ENCODE data around the gene DNAAF8.

DNAAF8 gene

GRCh38 chr16:4788489-4788889 lies 54.2 kb downstream of the DNAAF8 start:
- H3K9ac ChIP-seq (ENCODE audit: low read depth, low read length): no peak overlapping the region
- no peak overlapping the region for H3K27ac ChIP-seq (ENCODE audit: low read depth, low read length)
- H3K36me3 ChIP-seq (ENCODE audit: control insufficient read depth, insufficient read depth, low read length): no peaks in the 10 kb centered on the region
- H3K4me3 ChIP-seq (ENCODE audit: low read depth, low read length): no peak overlapping the region
- no peaks in the 10 kb centered on the region for H3K27me3 ChIP-seq (ENCODE audit: control insufficient read depth, insufficient read depth, low read length)
- no peaks in the 10 kb centered on the region for H3K9me3 ChIP-seq (ENCODE audit: control insufficient read depth, insufficient read depth, low read length)
- H3K4me1 ChIP-seq (ENCODE audit: control insufficient read depth, insufficient read depth, low read length): peaks cover 10% of the 10 kb centered on the region

- Histone ChIP-seq H3K4me1 (ENCODE audit: control insufficient read depth, insufficient read depth, low read length) (peaks cover 10% of the 10 kb centered on the region), H3K27me3 (ENCODE audit: control insufficient read depth, insufficient read depth, low read length) (no peaks in the 10 kb centered on the region), H3K9ac (ENCODE audit: low read depth, low read length) (no peak overlapping the region), H3K36me3 (ENCODE audit: control insufficient read depth, insufficient read depth, low read length) (no peaks in the 10 kb centered on the region), H3K9me3 (ENCODE audit: control insufficient read depth, insufficient read depth, low read length) (no peaks in the 10 kb centered on the region), H3K4me3 (ENCODE audit: low read depth, low read length) (no peak overlapping the region), H3K27ac (ENCODE audit: low read depth, low read length) (no peak overlapping the region)
Observed at GRCh38 chr16:4788910-4789309, 54.6 kb downstream of the DNAAF8 start.

GRCh38 chr16:4790261-4790660 lies 55.9 kb downstream of the DNAAF8 start:
- H3K27me3 ChIP-seq (ENCODE audit: control insufficient read depth, insufficient read depth, low read length): no peaks in the 10 kb centered on the region
- no peak overlapping the region for H3K4me3 ChIP-seq (ENCODE audit: low read depth, low read length)
- no peak overlapping the region for H3K9ac ChIP-seq (ENCODE audit: low read depth, low read length)
- H3K36me3 ChIP-seq (ENCODE audit: control insufficient read depth, insufficient read depth, low read length): no peaks in the 10 kb centered on the region
- H3K4me1 ChIP-seq (ENCODE audit: control insufficient read depth, insufficient read depth, low read length): peaks cover 10% of the 10 kb centered on the region
- no peaks in the 10 kb centered on the region for H3K9me3 ChIP-seq (ENCODE audit: control insufficient read depth, insufficient read depth, low read length)
- H3K27ac ChIP-seq (ENCODE audit: low read depth, low read length): no peak overlapping the region

GRCh38 chr16:4790871-4791270 lies 56.5 kb downstream of the DNAAF8 start:
- Histone ChIP-seq H3K9me3 (ENCODE audit: control insufficient read depth, insufficient read depth, low read length) (no peaks in the 10 kb centered on the region), H3K4me3 (ENCODE audit: low read depth, low read length) (no peak overlapping the region), H3K27ac (ENCODE audit: low read depth, low read length) (no peak overlapping the region), H3K4me1 (ENCODE audit: control insufficient read depth, insufficient read depth, low read length) (peaks cover 10% of the 10 kb centered on the region), H3K9ac (ENCODE audit: low read depth, low read length) (no peak overlapping the region), H3K27me3 (ENCODE audit: control insufficient read depth, insufficient read depth, low read length) (no peaks in the 10 kb centered on the region), H3K36me3 (ENCODE audit: control insufficient read depth, insufficient read depth, low read length) (no peaks in the 10 kb centered on the region)

GRCh38 chr16:4792951-4793513 lies 58.7 kb downstream of the DNAAF8 start:
- Histone ChIP-seq H3K36me3 (ENCODE audit: control insufficient read depth, insufficient read depth, low read length) (peaks cover 4% of the 10 kb centered on the region; the same call in 1 of the 2 replicates), H3K4me3 (ENCODE audit: low read depth, low read length) (no peak overlapping the region), H3K27me3 (ENCODE audit: control insufficient read depth, insufficient read depth, low read length) (no peaks in the 10 kb centered on the region), H3K4me1 (ENCODE audit: control insufficient read depth, insufficient read depth, low read length) (peaks cover 6% of the 10 kb centered on the region), H3K27ac (ENCODE audit: low read depth, low read length) (no peak overlapping the region), H3K9ac (ENCODE audit: low read depth, low read length) (no peak overlapping the region), H3K9me3 (ENCODE audit: control insufficient read depth, insufficient read depth, low read length) (no peaks in the 10 kb centered on the region)

DNA sequence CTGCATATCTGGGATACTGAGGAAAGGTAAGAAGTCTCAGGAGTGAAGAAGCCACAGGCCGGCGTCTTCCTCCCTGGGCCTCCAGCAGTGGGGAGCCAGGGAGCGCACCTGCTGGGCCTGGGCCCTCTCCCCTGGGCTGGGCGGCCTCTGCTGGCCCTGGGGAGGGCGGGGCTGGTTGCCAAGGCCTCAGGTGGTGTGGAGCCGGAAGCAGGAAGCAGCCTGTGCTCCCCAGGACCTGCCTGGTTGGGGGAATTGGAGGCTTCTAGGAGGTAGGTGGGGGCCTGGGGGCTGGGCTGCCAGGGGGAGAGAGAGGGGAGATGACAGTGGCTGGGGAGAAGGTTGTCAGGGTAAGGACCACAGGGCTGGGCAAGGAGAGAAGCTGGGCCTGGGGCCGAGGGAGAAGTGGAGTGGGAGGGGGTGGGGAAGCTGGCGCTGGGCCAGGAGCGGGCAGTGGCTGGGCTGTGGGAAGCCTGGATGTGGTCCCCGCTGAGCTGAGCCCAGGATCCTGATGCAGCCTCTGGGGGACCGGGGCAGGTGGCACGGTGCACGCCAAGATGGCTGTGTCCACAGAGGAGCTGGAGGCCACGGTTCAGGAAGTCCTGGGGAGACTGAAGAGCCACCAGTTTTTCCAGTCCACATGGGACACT lies 61.0 kb downstream of the DNAAF8 start, which contains the start of gene SMIM22:
Gene SMIM22 (plus strand): TSS at position 189 of the 647 bp plus-strand sequence. CDS start 366 bp downstream, at position 555.
- Histone ChIP-seq H3K9me3 (ENCODE audit: control insufficient read depth, insufficient read depth, low read length) (no peaks in the 10 kb centered on the region), H3K36me3 (ENCODE audit: control insufficient read depth, insufficient read depth, low read length) (peaks cover 22% of the 10 kb centered on the region), H3K4me3 (ENCODE audit: low read depth, low read length) (no peak within 1 kb of the TSS), H3K4me1 (ENCODE audit: control insufficient read depth, insufficient read depth, low read length) (no peaks in the 10 kb centered on the region), H3K27ac (ENCODE audit: low read depth, low read length) (no peak within 1 kb of the TSS), H3K27me3 (ENCODE audit: control insufficient read depth, insufficient read depth, low read length) (no peaks in the 10 kb centered on the region), H3K9ac (ENCODE audit: low read depth, low read length) (no peak within 1 kb of the TSS)

DNA sequence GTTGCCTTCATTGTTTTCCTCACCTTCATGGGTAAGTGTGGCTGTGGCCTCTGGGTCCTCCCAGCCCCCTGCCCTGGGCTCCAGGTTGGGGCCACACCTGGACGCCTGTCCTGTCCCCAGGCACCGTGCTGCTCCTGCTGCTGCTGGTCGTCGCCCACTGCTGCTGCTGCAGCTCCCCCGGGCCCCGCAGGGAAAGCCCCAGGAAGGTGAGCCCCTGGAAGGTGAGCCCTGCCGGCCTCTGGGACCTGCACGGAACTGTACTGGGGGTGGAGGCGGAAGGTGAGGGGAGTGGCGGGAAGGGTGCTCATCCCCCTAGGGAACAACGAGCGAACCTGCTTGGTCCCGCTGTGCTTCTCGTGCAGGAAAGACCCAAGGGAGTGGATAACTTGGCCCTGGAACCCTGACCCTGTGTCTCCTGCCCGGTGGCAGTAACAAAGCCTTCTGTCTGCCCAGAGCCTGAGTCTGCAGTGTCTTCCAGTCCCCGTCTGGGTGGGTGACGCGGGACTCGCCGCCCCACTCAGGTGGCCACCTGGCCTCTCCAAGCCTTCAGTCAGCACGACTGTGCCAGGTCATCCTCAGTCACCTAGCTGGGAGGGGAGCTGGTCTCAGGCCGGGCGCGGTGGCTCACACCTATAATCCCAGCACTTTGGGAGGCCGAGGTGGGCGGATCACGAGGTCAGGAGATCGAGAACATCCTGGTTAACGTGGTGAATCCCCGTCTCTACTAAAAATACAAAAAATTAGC lies 61.7 kb downstream of the DNAAF8 start:
- no peaks in the 10 kb centered on the region for H3K27me3 ChIP-seq (ENCODE audit: control insufficient read depth, insufficient read depth, low read length)
- H3K27ac ChIP-seq (ENCODE audit: low read depth, low read length): no peak overlapping the region
- H3K36me3 ChIP-seq (ENCODE audit: control insufficient read depth, insufficient read depth, low read length): peaks cover 23% of the 10 kb centered on the region
- no peak overlapping the region for H3K9ac ChIP-seq (ENCODE audit: low read depth, low read length)
- H3K4me1 ChIP-seq (ENCODE audit: control insufficient read depth, insufficient read depth, low read length): peaks cover 1% of the 10 kb centered on the region; the same call in 1 of the 2 replicates
- no peaks in the 10 kb centered on the region for H3K9me3 ChIP-seq (ENCODE audit: control insufficient read depth, insufficient read depth, low read length)
- H3K4me3 ChIP-seq (ENCODE audit: low read depth, low read length): no peak overlapping the region

- H3K4me1 ChIP-seq (ENCODE audit: control insufficient read depth, insufficient read depth, low read length): peaks cover 8% of the 10 kb centered on the region; the same call in 1 of the 2 replicates
- H3K9ac ChIP-seq (ENCODE audit: low read depth, low read length): no peak overlapping the region
- no peaks in the 10 kb centered on the region for H3K27me3 ChIP-seq (ENCODE audit: control insufficient read depth, insufficient read depth, low read length)
- no peaks in the 10 kb centered on the region for H3K9me3 ChIP-seq (ENCODE audit: control insufficient read depth, insufficient read depth, low read length)
- no peak overlapping the region for H3K4me3 ChIP-seq (ENCODE audit: low read depth, low read length)
- H3K36me3 ChIP-seq (ENCODE audit: control insufficient read depth, insufficient read depth, low read length): peaks cover 23% of the 10 kb centered on the region
- H3K27ac ChIP-seq (ENCODE audit: low read depth, low read length): no peak overlapping the region
Observed at GRCh38 chr16:4796982-4797804, 62.9 kb downstream of the DNAAF8 start.

DNA sequence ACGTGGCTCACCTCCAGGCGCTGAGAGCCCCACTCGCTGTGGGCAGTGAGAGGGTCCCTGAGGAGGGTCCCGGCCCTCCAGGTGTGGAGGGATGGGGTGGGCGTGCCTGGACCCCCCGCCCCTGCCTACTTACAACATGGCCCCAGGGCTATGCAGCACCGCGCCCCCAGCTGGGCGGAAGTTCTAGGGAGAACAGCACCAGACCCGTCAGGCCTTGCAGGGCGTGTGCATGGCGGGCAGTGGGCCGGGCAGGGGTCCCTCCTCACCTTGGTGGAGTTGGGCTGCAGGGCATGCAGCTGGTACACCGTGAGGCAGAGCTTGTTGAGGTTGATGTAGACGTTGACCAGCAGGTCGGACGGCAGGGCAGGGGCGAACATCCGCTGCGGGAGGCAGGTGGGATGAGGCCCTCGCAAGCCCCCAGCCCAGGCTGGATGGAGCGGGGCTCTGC lies 63.5 kb downstream of the DNAAF8 start:
- no peak overlapping the region for H3K9ac ChIP-seq (ENCODE audit: low read depth, low read length)
- H3K27ac ChIP-seq (ENCODE audit: low read depth, low read length): no peak overlapping the region
- no peaks in the 10 kb centered on the region for H3K27me3 ChIP-seq (ENCODE audit: control insufficient read depth, insufficient read depth, low read length)
- no peak overlapping the region for H3K4me3 ChIP-seq (ENCODE audit: low read depth, low read length)
- peaks cover 23% of the 10 kb centered on the region for H3K36me3 ChIP-seq (ENCODE audit: control insufficient read depth, insufficient read depth, low read length)
- H3K4me1 ChIP-seq (ENCODE audit: control insufficient read depth, insufficient read depth, low read length): peaks cover 8% of the 10 kb centered on the region; the same call in 1 of the 2 replicates
- no peaks in the 10 kb centered on the region for H3K9me3 ChIP-seq (ENCODE audit: control insufficient read depth, insufficient read depth, low read length)

GRCh38 chr16:4798456-4798855 lies 64.1 kb downstream of the DNAAF8 start:
- Histone ChIP-seq H3K36me3 (ENCODE audit: control insufficient read depth, insufficient read depth, low read length) (peaks cover 23% of the 10 kb centered on the region), H3K27ac (ENCODE audit: low read depth, low read length) (no peak overlapping the region), H3K9ac (ENCODE audit: low read depth, low read length) (no peak overlapping the region), H3K27me3 (ENCODE audit: control insufficient read depth, insufficient read depth, low read length) (no peaks in the 10 kb centered on the region), H3K9me3 (ENCODE audit: control insufficient read depth, insufficient read depth, low read length) (no peaks in the 10 kb centered on the region), H3K4me3 (ENCODE audit: low read depth, low read length) (no peak overlapping the region), H3K4me1 (ENCODE audit: control insufficient read depth, insufficient read depth, low read length) (peaks cover 11% of the 10 kb centered on the region; the same call in 1 of the 2 replicates)
